ENCODE results near the gene RAB8A. TPM values are rescaled to one million over a fixed set of nuclear protein-coding genes. Genes with fewer than 3 reads are reported as not detected.
A peak's percentile ranks its signal among the peaks of the same experiment; 100 is the strongest.

RAB8A gene
- total and polyA plus RNA-seq, 2 of the 8 experiments (the other 6 are each of a cell fraction or from before 2014, with no cell fraction given), result 65.8 to 97.0 TPM

- peaks cover 11 to 46% of the 10 kb centered on the region in 2 experiments for H3K79me2 ChIP-seq (ENCODE audit: control insufficient read depth in 1 of 2, insufficient read depth in 2 of 2, low read length in 2 of 2)
- H3K18ac ChIP-seq (ENCODE audit: extremely low read depth, low read length), result no peak overlapping the region
- no peak overlapping the region for H3K27ac ChIP-seq (ENCODE audit: low read depth, low read length)
- 0 out of 7 replicates have a peak overlapping the region, but pooled peaks of 1 of the 4 experiments have one; percentile 6 for H3K9ac ChIP-seq (replicated peaks in 1 of 4; ENCODE audit: extremely low read depth in 1 of 4, low read depth in 3 of 4, low read length in 3 of 4)
- no peak overlapping the region for H2AK5ac ChIP-seq (ENCODE audit: low read depth, low read length)
- no peak overlapping the region for H2AFZ ChIP-seq (ENCODE audit: low read length)
- FAIRE-seq (no peak), DNase-seq (ENCODE audit: low read depth in 1 of 2, low spot score in 2 of 2) (no peak)
- H3K4me1 ChIP-seq (replicated peaks in 1 of 4; ENCODE audit: control insufficient read depth in 3 of 4, insufficient read depth in 4 of 4, low read length in 3 of 4), result peaks cover 0 to 7% (median 2%) of the 10 kb centered on the region in 4 experiments; a peak in 5 of 7 replicates
- no peak overlapping the region for H2BK12ac ChIP-seq (ENCODE audit: low read depth, low read length)
- H3K36me3 ChIP-seq (ENCODE audit: control insufficient read depth in 2 of 4, insufficient read depth in 4 of 4, low read length in 3 of 4), result peaks cover 9 to 19% (median 13%) of the 10 kb centered on the region in 4 experiments
- POLR2A ChIA-PET (ENCODE audit: partially characterized antibody), result interaction anchor here (0.6 to 37.0 kb wide), 5 partner anchors 11 to 56 kb away, joined by 3 to 582 read pairs (median 3); partner anchors contain the start of gene TPM4
- H3K23me2 ChIP-seq (ENCODE audit: low read depth, low read length), result peaks cover 4% of the 10 kb centered on the region; the same call in 1 of the 2 replicates
- H4K20me1 ChIP-seq (replicated peaks in 1 of 2; ENCODE audit: control insufficient read depth in 1 of 2, insufficient read depth in 2 of 2, low read length in 2 of 2), result peaks cover 4 to 21% of the 10 kb centered on the region in 2 experiments
- H3K56ac ChIP-seq (replicated peaks; ENCODE audit: insufficient read length, low read depth, low read length), result no peak overlapping the region
- H3K79me1 ChIP-seq (ENCODE audit: low read depth, low read length), result peaks cover 14% of the 10 kb centered on the region
- H4K8ac ChIP-seq (ENCODE audit: extremely low read depth, insufficient read depth, low read length), result no peak overlapping the region
- no peak overlapping the region for H3K14ac ChIP-seq (ENCODE audit: insufficient read length)
- no peaks in the 10 kb centered on the region for H3K9me3 ChIP-seq (ENCODE audit: insufficient read depth in 2 of 2, low read depth in 1 of 2, low read length in 1 of 2)
- CTCF ChIA-PET (ENCODE audit: partially characterized antibody), result interaction anchor here (1.1 to 1.3 kb wide), 4 partner anchors 18 to 74 kb away, joined by 3 to 4 read pairs (median 4); partner anchors contain the start of gene FAM32A
- no peak overlapping the region for H2BK15ac ChIP-seq (ENCODE audit: low read length)
- H2BK120ac ChIP-seq (replicated peaks; ENCODE audit: low read depth, low read length), result no peak overlapping the region
- H4K5ac ChIP-seq (ENCODE audit: insufficient read length, low read depth, low read length), result no peak overlapping the region
- no peak overlapping the region for H3K4ac ChIP-seq (replicated peaks; ENCODE audit: insufficient read length, low read depth, low read length)
- no peaks in the 10 kb centered on the region for H3K27me3 ChIP-seq (replicated peaks in 1 of 4; ENCODE audit: control insufficient read depth in 3 of 4, extremely low read depth in 1 of 4, insufficient read depth in 3 of 4, low read length in 3 of 4)
- H2BK20ac ChIP-seq (ENCODE audit: low read length), result no peak overlapping the region
- WGBS, 2 experiments (ENCODE audit: extremely low coverage in 1 of 2, insufficient coverage in 1 of 2, insufficient read length in 1 of 2, insufficient replicate concordance in 2 of 2, low coverage in 1 of 2, low lambda C conversion rate in 2 of 2, missing lambda C conversion rate in 1 of 2), result 88% methylated on average over 9 of the region's 9 CpGs; no CpG with 5 or more reads in 1 of the 2 experiments
- no peak overlapping the region for H4K91ac ChIP-seq (replicated peaks; ENCODE audit: insufficient read length, low read length)
- TF ChIP-seq SIN3A (conservative IDR thresholded peaks at IDR 0.05 in 1 of 2, IDR thresholded peaks at IDR 0.05 in 1 of 2; ENCODE audit: low read depth in 1 of 2, low read length in 2 of 2), result no peak
- no peak for TF ChIP-seq ZNF274 (IDR thresholded peaks at IDR 0.05; ENCODE audit: borderline replicate concordance, extremely low read depth, low read length)
- H3K23ac ChIP-seq (ENCODE audit: insufficient read length), result no peak overlapping the region
- no peak overlapping the region for H3K4me2 ChIP-seq (ENCODE audit: insufficient read depth in 1 of 2, low read depth in 2 of 2, low read length in 2 of 2)
- no peak overlapping the region for H3K4me3 ChIP-seq (ENCODE audit: extremely low read depth in 1 of 4, insufficient read depth in 2 of 4, low read depth in 3 of 4, low read length in 4 of 4)
- H2BK5ac ChIP-seq (ENCODE audit: low read depth, low read length), result no peak overlapping the region; the same call in 1 of the 2 replicates
Measured at GRCh38 chr19:16115301-16116039, 3.8 kb downstream of the RAB8A start.

All from H1 (cell line).